ENCODE measurements around the gene AP5B1.
A peak's percentile ranks its signal among the peaks of the same experiment; 100 is the strongest.
"Not testable (repeated sequence)": the region's sequence is repeated elsewhere in the genome, so short reads cannot be mapped to it uniquely, and the experiment has no call there.

The AP5B1 gene

GRCh38 chr11:65773784-65774411 lies 6.9 kb downstream of the AP5B1 start:
- Mint-ChIP-seq H3K27ac (peak overlapping the region; percentile 88), H3K9me3 (no peaks in the 10 kb centered on the region), H3K27me3 (no peaks in the 10 kb centered on the region), H3K4me3 (no peak overlapping the region), H3K4me1 (ENCODE audit: low read depth) (peaks cover 74% of the 10 kb centered on the region), H3K36me3 (ENCODE audit: low read depth) (peaks cover 39% of the 10 kb centered on the region)
- intact Hi-C loops (cut with micrococcal nuclease) = no loop called here

- Mint-ChIP-seq H3K27ac (no peak overlapping the region), H3K9me3 (no peaks in the 10 kb centered on the region), H3K36me3 (ENCODE audit: low read depth) (peaks cover 17% of the 10 kb centered on the region), H3K4me3 (no peak overlapping the region), H3K4me1 (ENCODE audit: low read depth) (peaks cover 62% of the 10 kb centered on the region), H3K27me3 (no peaks in the 10 kb centered on the region)
- intact Hi-C loops (cut with micrococcal nuclease) = no loop called here
These were observed 9.1 kb downstream of the AP5B1 start for GRCh38 chr11:65771589-65772112.

GRCh38 chr11:65770951-65771567 lies 9.7 kb downstream of the AP5B1 start:
- H3K27ac Mint-ChIP-seq = peak overlapping the region; percentile 11
- no peak overlapping the region for H3K4me3 Mint-ChIP-seq
- intact Hi-C loops (cut with micrococcal nuclease) = no loop called here
- H3K4me1 Mint-ChIP-seq (ENCODE audit: low read depth) = peaks cover 56% of the 10 kb centered on the region
- H3K36me3 Mint-ChIP-seq (ENCODE audit: low read depth) = peaks cover 11% of the 10 kb centered on the region
- H3K9me3 Mint-ChIP-seq = no peaks in the 10 kb centered on the region
- no peaks in the 10 kb centered on the region for H3K27me3 Mint-ChIP-seq

GRCh38 chr11:65767806-65768205 lies 13.0 kb downstream of the AP5B1 start:
- H3K4me1 Mint-ChIP-seq (ENCODE audit: low read depth) = peaks cover 32% of the 10 kb centered on the region
- H3K27ac Mint-ChIP-seq; H3K36me3 Mint-ChIP-seq (ENCODE audit: low read depth); H3K27me3 Mint-ChIP-seq; H3K9me3 Mint-ChIP-seq; intact Hi-C loops (cut with micrococcal nuclease); H3K4me3 Mint-ChIP-seq: not testable (repeated sequence)

GRCh38 chr11:65767406-65767805 lies 13.4 kb downstream of the AP5B1 start:
- no peak overlapping the region for H3K27ac Mint-ChIP-seq
- H3K9me3 Mint-ChIP-seq = no peaks in the 10 kb centered on the region
- H3K4me3 Mint-ChIP-seq = no peak overlapping the region
- intact Hi-C loops (cut with micrococcal nuclease) = no loop called here
- H3K27me3 Mint-ChIP-seq = no peaks in the 10 kb centered on the region
- H3K36me3 Mint-ChIP-seq (ENCODE audit: low read depth) = peaks cover 9% of the 10 kb centered on the region
- peaks cover 32% of the 10 kb centered on the region for H3K4me1 Mint-ChIP-seq (ENCODE audit: low read depth)

GRCh38 chr11:65766535-65766934 lies 14.2 kb downstream of the AP5B1 start:
- no peaks in the 10 kb centered on the region for H3K9me3 Mint-ChIP-seq
- no peak overlapping the region for H3K4me3 Mint-ChIP-seq
- no peak overlapping the region for H3K27ac Mint-ChIP-seq
- no peaks in the 10 kb centered on the region for H3K27me3 Mint-ChIP-seq
- intact Hi-C loops (cut with micrococcal nuclease) = no loop called here
- H3K36me3 Mint-ChIP-seq (ENCODE audit: low read depth) = peaks cover 9% of the 10 kb centered on the region
- peaks cover 31% of the 10 kb centered on the region for H3K4me1 Mint-ChIP-seq (ENCODE audit: low read depth)

- no peak overlapping the region for H3K27ac Mint-ChIP-seq
- H3K36me3 Mint-ChIP-seq (ENCODE audit: low read depth) = peaks cover 9% of the 10 kb centered on the region
- H3K4me1 Mint-ChIP-seq (ENCODE audit: low read depth) = peaks cover 11% of the 10 kb centered on the region
These were observed 16.3 kb downstream of the AP5B1 start for GRCh38 chr11:65764434-65764833.

GRCh38 chr11:65762816-65763215 lies 18.0 kb downstream of the AP5B1 start:
- H3K4me1 Mint-ChIP-seq (ENCODE audit: low read depth); intact Hi-C loops (cut with micrococcal nuclease); H3K27me3 Mint-ChIP-seq; H3K36me3 Mint-ChIP-seq (ENCODE audit: low read depth); H3K4me3 Mint-ChIP-seq; H3K9me3 Mint-ChIP-seq; H3K27ac Mint-ChIP-seq: not testable (repeated sequence)

More at GRCh38 chr11:65764434-65764833, 16.3 kb downstream of the AP5B1 start:
- intact Hi-C loops (cut with micrococcal nuclease) = no loop called here
- H3K4me3 Mint-ChIP-seq = no peak overlapping the region
- no peaks in the 10 kb centered on the region for H3K9me3 Mint-ChIP-seq
- no peaks in the 10 kb centered on the region for H3K27me3 Mint-ChIP-seq

- H3K27ac Mint-ChIP-seq; intact Hi-C loops (cut with micrococcal nuclease); H3K27me3 Mint-ChIP-seq; H3K36me3 Mint-ChIP-seq (ENCODE audit: low read depth); H3K9me3 Mint-ChIP-seq; H3K4me1 Mint-ChIP-seq (ENCODE audit: low read depth); H3K4me3 Mint-ChIP-seq: not testable (repeated sequence)
These were observed 18.6 kb downstream of the AP5B1 start for GRCh38 chr11:65762169-65762568.

- Mint-ChIP-seq H3K4me1 (ENCODE audit: low read depth) (no peaks in the 10 kb centered on the region), H3K36me3 (ENCODE audit: low read depth) (no peaks in the 10 kb centered on the region), H3K9me3 (no peaks in the 10 kb centered on the region), H3K4me3 (no peak overlapping the region), H3K27ac (no peak overlapping the region), H3K27me3 (no peaks in the 10 kb centered on the region)
- intact Hi-C loops (cut with micrococcal nuclease) = no loop called here
These were observed 35.7 kb downstream of the AP5B1 start for GRCh38 chr11:65745049-65745448.

- no peaks in the 10 kb centered on the region for H3K4me1 Mint-ChIP-seq (ENCODE audit: low read depth)
- H3K27ac Mint-ChIP-seq = no peak overlapping the region
- no peaks in the 10 kb centered on the region for H3K36me3 Mint-ChIP-seq (ENCODE audit: low read depth)
- H3K27me3 Mint-ChIP-seq = no peaks in the 10 kb centered on the region
- intact Hi-C loops (cut with micrococcal nuclease) = no loop called here
- no peaks in the 10 kb centered on the region for H3K9me3 Mint-ChIP-seq
- no peak overlapping the region for H3K4me3 Mint-ChIP-seq
These were observed 36.1 kb downstream of the AP5B1 start for GRCh38 chr11:65744699-65745042.

GRCh38 chr11:65744026-65744698 lies 36.6 kb downstream of the AP5B1 start:
- no peak overlapping the region for H3K27ac Mint-ChIP-seq
- H3K27me3 Mint-ChIP-seq = no peaks in the 10 kb centered on the region
- no peaks in the 10 kb centered on the region for H3K4me1 Mint-ChIP-seq (ENCODE audit: low read depth)
- no peaks in the 10 kb centered on the region for H3K9me3 Mint-ChIP-seq
- intact Hi-C loops (cut with micrococcal nuclease) = no loop called here
- no peaks in the 10 kb centered on the region for H3K36me3 Mint-ChIP-seq (ENCODE audit: low read depth)
- H3K4me3 Mint-ChIP-seq = no peak overlapping the region

- no peak overlapping the region for H3K4me3 Mint-ChIP-seq
- intact Hi-C loops (cut with micrococcal nuclease) = no loop called here
- peaks cover under 1% of the 10 kb centered on the region for H3K27me3 Mint-ChIP-seq
- H3K36me3 Mint-ChIP-seq (ENCODE audit: low read depth) = no peaks in the 10 kb centered on the region
- no peaks in the 10 kb centered on the region for H3K9me3 Mint-ChIP-seq
- no peaks in the 10 kb centered on the region for H3K4me1 Mint-ChIP-seq (ENCODE audit: low read depth)
- no peak overlapping the region for H3K27ac Mint-ChIP-seq
These were observed 37.1 kb downstream of the AP5B1 start for GRCh38 chr11:65743681-65744025.

- no peaks in the 10 kb centered on the region for H3K4me1 Mint-ChIP-seq (ENCODE audit: low read depth)
These were observed 38.4 kb downstream of the AP5B1 start for GRCh38 chr11:65742353-65742752.

More at GRCh38 chr11:65742353-65742752, 38.4 kb downstream of the AP5B1 start:
- H3K4me3 Mint-ChIP-seq = no peak overlapping the region
- H3K36me3 Mint-ChIP-seq (ENCODE audit: low read depth) = no peaks in the 10 kb centered on the region
- H3K27me3 Mint-ChIP-seq = peaks cover 6% of the 10 kb centered on the region
- peaks cover 1% of the 10 kb centered on the region for H3K9me3 Mint-ChIP-seq
- no peak overlapping the region for H3K27ac Mint-ChIP-seq
- intact Hi-C loops (cut with micrococcal nuclease) = no loop called here
